Stimulated activated CD4-positive, alpha-beta T cell treated with anti-CD3 and anti-CD28 coated beads, Interleukin-1b, Interleukin-23, amount 100 ng/mL, for 1 hour (primary cell): Measurements from ENCODE around the gene PSMC3IP.
"Not testable (repeated sequence)": the region's sequence is repeated elsewhere in the genome, so short reads cannot be mapped to it uniquely, and the experiment has no call there.

Experiments
- DNase-seq, 2 donors: peaks; one replicate each; pipeline ENCODE4 v3.0.0-alpha.2; 2020; ENCODE audit warnings: low read depth in 2 of 2

The PSMC3IP gene

GRCh38 chr17:42577532-42578281, at the start of gene PSMC3IP:
Gene PSMC3IP, minus strand, starts transcription at chr17:42577729. Its CDS starts 43 bp downstream, at chr17:42577686.
- peak; percentile 72 to 83 for DNase-seq

GRCh38 chr17:42623732-42624596, 46.4 kb upstream of the PSMC3IP start:
- no peak for DNase-seq

GRCh38 chr17:42623271-42623670, 45.7 kb upstream of the PSMC3IP start:
- no peak for DNase-seq

GRCh38 chr17:42621987-42622386, 44.5 kb upstream of the PSMC3IP start:
- not testable (repeated sequence) for DNase-seq

GRCh38 chr17:42618442-42619150, 41.1 kb upstream of the PSMC3IP start:
- DNase-seq: no peak

GRCh38 chr17:42617956-42618431, 40.5 kb upstream of the PSMC3IP start:
- DNase-seq: no peak

GRCh38 chr17:42613699-42614295, 36.3 kb upstream of the PSMC3IP start:
- DNase-seq: no peak

- no peak for DNase-seq
Measured at GRCh38 chr17:42612013-42612412, 34.5 kb upstream of the PSMC3IP start.

- peak in 1 of 2 donors; percentile 6 for DNase-seq
Measured at GRCh38 chr17:42609814-42610801, 32.6 kb upstream of the PSMC3IP start.

GRCh38 chr17:42609182-42609813, 31.8 kb upstream of the PSMC3IP start, which contains the start of the genes RETREG3 and TUBG1:
Gene RETREG3, minus strand, starts transcription at chr17:42609374. Its CDS starts 50 bp downstream, at chr17:42609324.
Gene TUBG1, plus strand, starts transcription at chr17:42609683. Its CDS starts 55 bp downstream, at chr17:42609738.
- peak; percentile 95 to 99 for DNase-seq

- DNase-seq: peak in 1 of 2 donors; percentile 2
Measured at GRCh38 chr17:42608305-42609181, 31.0 kb upstream of the PSMC3IP start.

- no peak for DNase-seq
Measured at GRCh38 chr17:42607769-42608168, 30.2 kb upstream of the PSMC3IP start.

- DNase-seq: no peak
Measured at GRCh38 chr17:42603318-42603717, 25.8 kb upstream of the PSMC3IP start.

GRCh38 chr17:42598905-42599304, 21.4 kb upstream of the PSMC3IP start:
- no peak for DNase-seq

GRCh38 chr17:42596386-42596785, 18.9 kb upstream of the PSMC3IP start:
- DNase-seq: no peak

GRCh38 chr17:42591411-42591810, 13.9 kb upstream of the PSMC3IP start:
- no peak for DNase-seq

GRCh38 chr17:42590886-42591285, 13.4 kb upstream of the PSMC3IP start:
- no peak for DNase-seq

- DNase-seq: no peak
Measured at GRCh38 chr17:42586514-42587230, 9.1 kb upstream of the PSMC3IP start.
